NCI-H146 treated with DMSO at 0.1 percent for 48 hours (cell line): Measurements from ENCODE around the gene TMEM186.
"Not testable (repeated sequence)": the region's sequence is repeated elsewhere in the genome, so short reads cannot be mapped to it uniquely, and the experiment has no call there.

Experiments
- DNase-seq: peaks from one replicate; lab custom pipeline; 2025; ENCODE audit not compliant: unreplicated experiment; lab: John Stamatoyannopoulos, UW

The TMEM186 gene

GRCh38 chr16:8775359-8775758, 22.1 kb downstream of the TMEM186 start:
- DNase-seq, result no peak

- DNase-seq, result no peak
Measured at GRCh38 chr16:8774208-8774607, 23.2 kb downstream of the TMEM186 start.

- DNase-seq, result no peak
Measured at GRCh38 chr16:8773537-8773936, 23.9 kb downstream of the TMEM186 start.

GRCh38 chr16:8768692-8769091, 28.7 kb downstream of the TMEM186 start:
- DNase-seq, result no peak

- DNase-seq, result no peak
Measured at GRCh38 chr16:8768283-8768682, 29.2 kb downstream of the TMEM186 start.

GRCh38 chr16:8767176-8767575, 30.3 kb downstream of the TMEM186 start:
- no peak for DNase-seq

GRCh38 chr16:8764525-8765250, 32.8 kb downstream of the TMEM186 start:
- DNase-seq, result no peak

- DNase-seq, result no peak
Measured at GRCh38 chr16:8763899-8764298, 33.5 kb downstream of the TMEM186 start.

- no peak for DNase-seq
Measured at GRCh38 chr16:8763083-8763482, 34.4 kb downstream of the TMEM186 start.

- no peak for DNase-seq
Measured at GRCh38 chr16:8762254-8762653, 35.2 kb downstream of the TMEM186 start.

GRCh38 chr16:8761078-8761477, 36.4 kb downstream of the TMEM186 start:
- no peak for DNase-seq

GRCh38 chr16:8760021-8760420, 37.4 kb downstream of the TMEM186 start:
- DNase-seq, result no peak

- DNase-seq, result no peak
Measured at GRCh38 chr16:8758022-8758421, 39.4 kb downstream of the TMEM186 start.

GRCh38 chr16:8756755-8757154, 40.7 kb downstream of the TMEM186 start:
- DNase-seq, result no peak

GRCh38 chr16:8753416-8754054, 43.9 kb downstream of the TMEM186 start:
- no peak for DNase-seq

- no peak for DNase-seq
Measured at GRCh38 chr16:8752706-8753105, 44.7 kb downstream of the TMEM186 start.

- DNase-seq, result peak; percentile 18
Measured at GRCh38 chr16:8751481-8752311, 45.7 kb downstream of the TMEM186 start.

- DNase-seq, result not testable (repeated sequence)
Measured at GRCh38 chr16:8748944-8749343, 48.5 kb downstream of the TMEM186 start.
